IPS-20b (cell line): ENCODE data around the gene SPOCK3.

ENCODE experiments used
- H3K27ac ChIP-seq: one replicate; pipeline ENCODE4 v1.5.1; 2013; ENCODE audit warnings: low read length
- H3K27me3 ChIP-seq: 2 replicates; pipeline ENCODE4 v1.6.1; 2013; ENCODE audit warnings: mild to moderate bottlenecking, low read length, inconsistent platforms; ENCODE audit not compliant: insufficient read depth
- H3K36me3 ChIP-seq: 2 replicates; pipeline ENCODE4 v1.6.1; 2013; ENCODE audit warnings: low read depth, mild to moderate bottlenecking, inconsistent platforms, low read length, moderate library complexity; ENCODE audit not compliant: insufficient read depth
- H3K4me1 ChIP-seq: 2 replicates; pipeline ENCODE4 v1.6.1; 2013; ENCODE audit warnings: mild to moderate bottlenecking, control low read depth, inconsistent platforms, low read length, moderate library complexity; ENCODE audit not compliant: insufficient read depth
- H3K4me3 ChIP-seq: 2 replicates; pipeline ENCODE4 v1.5.1; 2013; ENCODE audit warnings: mild to moderate bottlenecking, low read length, inconsistent platforms
- H3K9ac ChIP-seq: 2 replicates; pipeline ENCODE4 v1.6.1; 2013; ENCODE audit warnings: low read depth, mild to moderate bottlenecking, inconsistent platforms, low read length, moderate library complexity
- H3K9me3 ChIP-seq: 2 replicates; pipeline ENCODE4 v1.6.1; 2013; ENCODE audit warnings: mild to moderate bottlenecking, low read depth, low read length, inconsistent platforms; ENCODE audit not compliant: insufficient read depth

Gene SPOCK3

DNA sequence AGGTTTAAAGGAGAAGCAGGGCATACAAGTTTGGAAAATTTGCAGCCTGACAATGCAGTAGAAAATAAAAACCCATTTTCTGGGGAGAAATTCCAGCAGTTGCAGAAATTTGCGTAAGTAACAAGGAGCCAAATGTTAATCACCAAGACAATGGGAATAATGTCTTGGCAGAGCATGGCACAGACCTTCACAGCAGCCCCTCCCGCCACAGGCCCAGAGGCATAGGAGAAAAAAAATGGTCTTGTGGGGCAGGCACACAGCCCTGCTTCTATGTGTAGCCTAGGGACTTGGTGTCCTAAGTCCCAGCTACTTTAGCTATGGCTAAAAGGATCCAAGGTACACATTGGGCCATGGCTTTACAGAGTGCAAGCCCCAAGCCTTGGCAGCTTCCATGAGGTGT, 65.7 kb downstream of the SPOCK3 start:
- H3K27me3 ChIP-seq: no peaks in the 10 kb centered on the region
- H3K36me3 ChIP-seq: no peaks in the 10 kb centered on the region
- H3K4me1 ChIP-seq: no peaks in the 10 kb centered on the region

DNA sequence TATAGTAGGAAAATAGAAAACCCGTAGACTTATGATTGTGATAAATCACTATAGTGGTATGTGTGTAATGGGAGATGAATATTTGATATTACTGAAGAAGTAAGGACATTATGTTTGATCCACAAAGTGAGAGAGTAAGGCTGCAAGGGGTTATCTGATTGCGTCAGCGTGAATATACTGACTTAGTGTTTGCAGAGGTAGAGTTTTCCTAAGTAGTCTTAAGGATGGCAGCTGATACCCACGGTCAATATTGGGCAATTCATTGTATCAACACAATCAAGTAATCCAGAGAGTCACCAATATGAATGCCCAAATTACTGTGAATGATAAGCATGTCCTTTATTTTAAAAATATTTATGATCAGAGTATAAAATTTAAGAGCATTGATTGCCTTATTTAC, 83.7 kb downstream of the SPOCK3 start:
- Histone ChIP-seq H3K4me3 (no peak overlapping the region), H3K36me3 (no peaks in the 10 kb centered on the region), H3K4me1 (no peaks in the 10 kb centered on the region), H3K27ac (no peak overlapping the region), H3K27me3 (no peaks in the 10 kb centered on the region), H3K9me3 (no peaks in the 10 kb centered on the region), H3K9ac (no peak overlapping the region)

More for the DNA sequence above, 65.7 kb downstream of the SPOCK3 start:
- no peak overlapping the region for H3K4me3 ChIP-seq
- no peaks in the 10 kb centered on the region for H3K9me3 ChIP-seq
- no peak overlapping the region for H3K9ac ChIP-seq
- H3K27ac ChIP-seq: no peak overlapping the region

DNA sequence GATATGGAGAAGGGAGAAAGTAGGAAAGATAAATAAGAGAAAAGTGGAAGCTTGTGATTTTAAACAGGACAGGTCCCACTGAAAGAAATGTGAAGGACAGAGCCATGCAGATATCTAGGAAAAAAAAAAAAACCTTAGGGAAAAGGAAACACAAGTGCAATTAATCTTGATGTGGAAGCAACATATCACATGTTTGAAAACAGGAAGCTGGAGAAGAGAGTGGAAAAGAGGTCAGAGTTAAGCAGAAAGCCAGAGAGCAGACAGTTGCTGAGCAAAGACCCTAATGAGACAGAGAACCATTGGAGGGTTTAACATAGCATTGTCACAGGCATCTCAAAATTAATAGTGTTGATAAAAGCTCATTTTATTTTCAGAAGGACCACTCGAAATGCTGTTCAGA, 89.7 kb downstream of the SPOCK3 start:
- no peak overlapping the region for H3K4me3 ChIP-seq
- no peaks in the 10 kb centered on the region for H3K9me3 ChIP-seq
- no peaks in the 10 kb centered on the region for H3K4me1 ChIP-seq
- H3K27ac ChIP-seq: no peak overlapping the region
- H3K36me3 ChIP-seq: no peaks in the 10 kb centered on the region
- no peak overlapping the region for H3K9ac ChIP-seq
- no peaks in the 10 kb centered on the region for H3K27me3 ChIP-seq

DNA sequence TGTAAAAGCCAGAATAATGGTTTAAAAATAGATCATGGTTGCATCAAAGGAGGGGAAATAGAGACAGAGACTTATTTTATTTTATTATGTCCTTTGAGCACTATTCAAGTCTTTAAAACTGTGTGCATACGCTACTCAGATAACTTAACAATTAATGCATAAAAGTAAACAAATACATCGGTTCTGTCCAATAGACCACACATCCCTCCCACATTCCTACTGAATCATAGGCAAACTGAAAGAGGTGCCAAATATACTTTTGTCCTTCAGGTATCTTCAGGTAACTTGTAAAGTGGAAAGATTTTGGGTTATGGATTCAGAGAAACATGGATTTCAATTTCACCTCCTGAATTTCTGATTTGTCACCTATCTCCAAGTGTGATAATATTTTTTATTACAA, 91.3 kb downstream of the SPOCK3 start:
- Histone ChIP-seq H3K27ac (no peak overlapping the region), H3K36me3 (no peaks in the 10 kb centered on the region), H3K4me3 (no peak overlapping the region), H3K9me3 (no peaks in the 10 kb centered on the region), H3K27me3 (no peaks in the 10 kb centered on the region), H3K9ac (no peak overlapping the region), H3K4me1 (no peaks in the 10 kb centered on the region)

DNA sequence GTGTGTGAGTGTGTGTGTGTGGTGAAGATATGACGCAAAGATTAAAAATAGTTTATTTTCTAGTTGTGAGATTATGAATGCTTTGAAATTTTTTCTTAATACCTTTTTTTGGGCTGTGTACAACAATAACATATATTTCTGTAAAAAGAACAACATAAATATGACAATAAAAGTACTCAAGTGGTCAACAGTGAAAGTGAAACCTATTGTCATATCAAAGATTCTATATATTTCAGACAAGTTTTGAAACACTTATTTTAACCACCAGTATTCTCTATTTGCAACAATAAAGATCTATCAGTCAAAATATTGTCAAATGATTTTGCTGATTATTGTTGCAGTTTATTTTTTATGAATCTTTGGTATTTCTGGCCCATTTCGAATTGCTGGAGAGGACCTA, 98.0 kb downstream of the SPOCK3 start:
- no peaks in the 10 kb centered on the region for H3K36me3 ChIP-seq
- no peaks in the 10 kb centered on the region for H3K27me3 ChIP-seq
- no peaks in the 10 kb centered on the region for H3K9me3 ChIP-seq
- H3K9ac ChIP-seq: no peak overlapping the region
- no peak overlapping the region for H3K4me3 ChIP-seq
- H3K4me1 ChIP-seq: no peaks in the 10 kb centered on the region
- no peak overlapping the region for H3K27ac ChIP-seq

DNA sequence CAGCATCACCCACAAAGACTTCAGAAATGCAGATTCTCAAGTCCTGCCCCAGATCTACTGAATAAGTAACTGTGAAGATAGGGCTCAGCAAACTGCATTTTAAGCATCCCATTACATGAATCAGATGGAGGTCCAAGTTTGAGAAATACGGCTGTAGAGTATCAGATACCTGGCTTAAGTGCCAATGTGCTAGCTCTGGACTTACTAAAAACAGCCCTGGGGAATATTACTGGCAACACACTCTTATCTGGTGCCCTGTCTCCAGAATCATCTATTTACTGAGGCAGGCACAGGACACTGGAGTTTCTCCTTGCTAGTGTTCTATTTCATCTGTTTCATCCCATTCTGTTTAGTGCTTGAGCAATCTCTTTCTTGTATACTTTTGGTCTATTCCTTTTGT, 105.1 kb downstream of the SPOCK3 start:
- H3K4me3 ChIP-seq: no peak overlapping the region
- no peaks in the 10 kb centered on the region for H3K9me3 ChIP-seq
- H3K4me1 ChIP-seq: no peaks in the 10 kb centered on the region
- H3K27me3 ChIP-seq: no peaks in the 10 kb centered on the region
- no peak overlapping the region for H3K9ac ChIP-seq
- no peak overlapping the region for H3K27ac ChIP-seq
- H3K36me3 ChIP-seq: no peaks in the 10 kb centered on the region

DNA sequence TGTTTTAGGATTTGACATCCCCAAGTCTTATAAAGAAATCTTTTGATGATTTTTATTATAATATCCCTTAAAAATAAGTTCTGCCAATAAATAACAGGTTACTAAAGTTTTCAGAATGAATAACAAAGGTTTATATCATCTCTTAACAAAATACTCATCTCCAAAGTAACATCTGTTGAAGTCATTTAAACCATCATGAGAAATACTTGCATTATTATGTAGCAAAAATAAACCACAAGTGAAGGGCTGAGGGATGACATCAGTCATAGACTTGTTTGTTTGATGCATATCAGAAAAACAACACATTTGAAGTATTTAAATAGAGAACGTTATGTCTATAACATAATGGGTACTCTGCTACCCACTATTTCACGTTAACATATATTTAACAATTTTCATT, 114.9 kb downstream of the SPOCK3 start:
- no peak overlapping the region for H3K4me3 ChIP-seq
- H3K27ac ChIP-seq: no peak overlapping the region
- H3K9ac ChIP-seq: no peak overlapping the region
- H3K36me3 ChIP-seq: no peaks in the 10 kb centered on the region
- H3K9me3 ChIP-seq: no peaks in the 10 kb centered on the region
- no peaks in the 10 kb centered on the region for H3K4me1 ChIP-seq
- no peaks in the 10 kb centered on the region for H3K27me3 ChIP-seq

DNA sequence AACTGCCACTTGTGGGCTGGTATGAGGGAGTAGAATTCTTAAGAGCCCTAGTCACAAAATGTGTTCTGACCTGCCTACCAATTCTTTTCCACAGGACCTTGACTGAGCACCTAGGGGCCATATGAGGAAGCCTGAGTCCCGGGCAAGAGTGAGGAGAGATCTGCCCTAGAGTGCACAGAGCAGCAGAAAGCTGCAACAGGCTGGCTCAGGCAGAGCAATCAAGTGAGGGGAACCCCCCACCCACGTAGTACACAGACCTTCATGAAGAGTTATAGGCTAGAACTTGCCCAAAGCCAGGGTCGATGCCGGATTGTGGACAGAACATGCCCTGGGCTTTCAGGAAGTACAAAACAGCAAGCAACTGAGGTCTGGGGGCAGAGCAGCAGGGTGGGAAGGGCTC, 117.0 kb downstream of the SPOCK3 start:
- no peak overlapping the region for H3K27ac ChIP-seq
- no peaks in the 10 kb centered on the region for H3K4me1 ChIP-seq
- no peak overlapping the region for H3K4me3 ChIP-seq
- H3K9ac ChIP-seq: no peak overlapping the region
- no peaks in the 10 kb centered on the region for H3K9me3 ChIP-seq
- no peaks in the 10 kb centered on the region for H3K36me3 ChIP-seq
- H3K27me3 ChIP-seq: no peaks in the 10 kb centered on the region

DNA sequence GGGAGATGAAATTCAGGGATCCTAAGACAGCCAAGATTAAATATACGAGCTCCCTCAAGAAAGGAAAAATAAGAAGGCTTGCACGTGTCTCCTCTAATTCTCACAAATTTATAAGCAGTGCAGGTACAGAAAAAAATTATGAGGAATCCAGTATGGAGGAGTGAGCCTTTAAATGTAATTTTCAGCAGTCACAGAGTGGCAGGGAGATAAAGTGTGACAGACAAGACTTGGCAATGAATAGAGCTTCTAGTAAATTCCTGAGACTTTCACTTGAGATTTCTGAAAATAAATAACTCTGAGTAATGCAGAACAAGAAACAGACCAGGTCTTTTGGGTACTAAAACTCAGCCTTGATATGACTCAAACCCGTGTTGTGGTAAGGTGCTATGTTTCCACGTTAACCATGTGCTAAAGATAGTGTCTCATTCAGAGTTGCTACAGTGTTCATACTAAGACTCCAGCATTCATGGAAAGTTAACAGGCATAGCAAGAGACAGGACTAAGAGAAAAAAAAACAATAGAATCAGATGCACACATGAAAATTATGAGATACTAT, 119.8 kb downstream of the SPOCK3 start:
- Histone ChIP-seq H3K36me3 (no peaks in the 10 kb centered on the region), H3K27me3 (no peaks in the 10 kb centered on the region), H3K9ac (no peak overlapping the region), H3K4me1 (no peaks in the 10 kb centered on the region), H3K9me3 (no peaks in the 10 kb centered on the region), H3K4me3 (no peak overlapping the region), H3K27ac (no peak overlapping the region)

DNA sequence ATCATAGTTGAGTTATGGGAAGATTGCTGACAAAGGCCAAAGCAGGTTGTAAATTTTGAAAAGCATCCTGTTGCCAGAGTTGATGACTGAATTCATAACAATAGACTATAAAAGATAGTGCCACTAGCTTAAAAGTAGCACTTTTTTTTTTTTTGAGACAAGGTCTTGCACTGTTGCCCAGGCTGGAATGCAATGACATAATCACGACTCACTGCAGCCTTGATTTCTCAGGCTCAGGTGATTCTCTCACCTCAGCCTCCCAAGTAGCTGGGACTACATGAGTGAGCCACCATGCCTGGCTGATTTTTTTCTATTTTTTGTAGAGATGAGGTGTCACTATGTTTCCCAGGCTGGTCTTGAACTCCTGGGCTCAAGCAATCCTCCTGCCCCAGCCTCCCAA, 122.7 kb downstream of the SPOCK3 start:
- H3K4me3 ChIP-seq: no peak overlapping the region
- no peak overlapping the region for H3K27ac ChIP-seq
- H3K9me3 ChIP-seq: no peaks in the 10 kb centered on the region
- H3K9ac ChIP-seq: no peak overlapping the region
- no peaks in the 10 kb centered on the region for H3K27me3 ChIP-seq
- no peaks in the 10 kb centered on the region for H3K4me1 ChIP-seq
- H3K36me3 ChIP-seq: no peaks in the 10 kb centered on the region

DNA sequence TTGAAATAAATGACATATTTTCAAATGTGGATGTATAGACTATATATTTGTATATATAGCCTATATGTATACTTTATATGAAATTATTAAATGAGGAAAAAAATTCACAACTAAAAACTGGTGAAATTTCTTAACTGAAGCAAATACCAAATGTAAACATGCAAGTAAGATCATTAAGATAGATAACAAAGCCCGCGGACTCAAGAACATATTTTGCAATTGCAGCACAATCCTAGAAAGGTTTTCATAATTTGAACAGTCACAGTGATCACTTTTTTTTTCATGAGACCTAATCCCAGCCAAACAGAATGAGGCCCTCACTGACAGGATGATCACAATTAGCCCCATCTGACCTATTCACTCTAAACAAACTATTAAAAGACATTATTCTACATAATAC, 123.2 kb downstream of the SPOCK3 start:
- no peak overlapping the region for H3K27ac ChIP-seq
- H3K9me3 ChIP-seq: no peaks in the 10 kb centered on the region
- H3K36me3 ChIP-seq: no peaks in the 10 kb centered on the region
- H3K4me3 ChIP-seq: no peak overlapping the region
- H3K9ac ChIP-seq: no peak overlapping the region
- no peaks in the 10 kb centered on the region for H3K27me3 ChIP-seq
- no peaks in the 10 kb centered on the region for H3K4me1 ChIP-seq

DNA sequence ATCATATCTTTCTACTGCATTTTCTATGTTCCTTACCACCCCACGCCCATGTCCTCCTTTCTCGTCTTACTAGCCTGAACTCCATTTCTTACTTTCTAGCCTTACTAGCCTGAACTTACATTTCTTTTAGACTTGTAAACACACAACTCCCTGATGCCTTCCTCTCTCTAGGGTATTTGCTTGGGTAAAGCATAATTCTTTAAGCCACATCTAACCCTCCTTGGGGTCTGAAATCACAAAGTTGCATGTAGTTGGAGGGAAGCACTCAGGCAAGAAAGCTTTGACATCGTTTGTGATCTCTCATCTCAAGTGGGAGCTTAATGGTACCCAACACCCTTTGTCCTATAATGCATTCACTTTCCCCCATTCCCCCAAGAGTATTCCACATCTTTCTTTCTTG, 124.4 kb downstream of the SPOCK3 start:
- H3K9me3 ChIP-seq: no peaks in the 10 kb centered on the region
- no peaks in the 10 kb centered on the region for H3K4me1 ChIP-seq
- no peak overlapping the region for H3K27ac ChIP-seq
- no peaks in the 10 kb centered on the region for H3K36me3 ChIP-seq
- H3K9ac ChIP-seq: no peak overlapping the region
- no peaks in the 10 kb centered on the region for H3K27me3 ChIP-seq
- no peak overlapping the region for H3K4me3 ChIP-seq

DNA sequence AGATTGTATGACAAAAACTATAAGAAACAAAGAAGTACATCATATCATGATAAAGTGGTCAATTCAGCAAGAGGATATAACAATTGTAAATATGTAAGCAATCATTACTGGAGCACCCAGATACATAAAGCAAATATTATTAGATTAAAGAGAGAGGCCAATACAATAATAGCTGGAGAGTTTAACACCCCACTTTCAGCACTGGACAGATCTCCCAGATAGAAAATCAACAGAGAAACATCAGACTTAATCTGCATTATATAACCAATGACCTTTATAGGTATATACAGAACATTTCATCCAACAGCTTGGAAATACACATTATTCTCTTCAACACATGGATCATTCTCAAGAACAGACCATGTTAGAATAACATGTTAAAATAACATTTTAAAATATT, 128.4 kb downstream of the SPOCK3 start:
- Histone ChIP-seq H3K9ac (no peak overlapping the region), H3K27me3 (no peaks in the 10 kb centered on the region), H3K36me3 (no peaks in the 10 kb centered on the region), H3K4me3 (no peak overlapping the region), H3K4me1 (no peaks in the 10 kb centered on the region), H3K9me3 (no peaks in the 10 kb centered on the region), H3K27ac (no peak overlapping the region)
